Coronary artery (tissue), 2 donors: ENCODE data around the gene TBC1D23.
"Not testable (repeated sequence)": the region's sequence is repeated elsewhere in the genome, so short reads cannot be mapped to it uniquely, and the experiment has no call there.

Source experiments
- DNase-seq: peaks from one replicate; pipeline ENCODE4 v3.0.0-alpha.2; 2017; ENCODE audit warnings: low spot score
- H3K27ac ChIP-seq, 2 donors: fragments of 200-600 bp; sonication (generic); one replicate each; pipeline ENCODE4 v1.5.1; 2016 to 2019
- H3K4me3 ChIP-seq: fragments of 200-600 bp; sonication (generic); 2 replicates; pipeline ENCODE4 v1.5.1; 2016; ENCODE audit warnings: mild to moderate bottlenecking, moderate library complexity
- TF ChIP-seq, protein P1 (sequence below): fragments of 200-600 bp; sonication (generic); IDR thresholded peaks from one replicate; pipeline ENCODE4 v1.5.1; 2019; ENCODE audit warnings: antibody characterized with exemption

Gene TBC1D23

GRCh38 chr3:100339786-100340185 lies 79.0 kb downstream of the TBC1D23 start:
- TF ChIP-seq, protein P1, sequence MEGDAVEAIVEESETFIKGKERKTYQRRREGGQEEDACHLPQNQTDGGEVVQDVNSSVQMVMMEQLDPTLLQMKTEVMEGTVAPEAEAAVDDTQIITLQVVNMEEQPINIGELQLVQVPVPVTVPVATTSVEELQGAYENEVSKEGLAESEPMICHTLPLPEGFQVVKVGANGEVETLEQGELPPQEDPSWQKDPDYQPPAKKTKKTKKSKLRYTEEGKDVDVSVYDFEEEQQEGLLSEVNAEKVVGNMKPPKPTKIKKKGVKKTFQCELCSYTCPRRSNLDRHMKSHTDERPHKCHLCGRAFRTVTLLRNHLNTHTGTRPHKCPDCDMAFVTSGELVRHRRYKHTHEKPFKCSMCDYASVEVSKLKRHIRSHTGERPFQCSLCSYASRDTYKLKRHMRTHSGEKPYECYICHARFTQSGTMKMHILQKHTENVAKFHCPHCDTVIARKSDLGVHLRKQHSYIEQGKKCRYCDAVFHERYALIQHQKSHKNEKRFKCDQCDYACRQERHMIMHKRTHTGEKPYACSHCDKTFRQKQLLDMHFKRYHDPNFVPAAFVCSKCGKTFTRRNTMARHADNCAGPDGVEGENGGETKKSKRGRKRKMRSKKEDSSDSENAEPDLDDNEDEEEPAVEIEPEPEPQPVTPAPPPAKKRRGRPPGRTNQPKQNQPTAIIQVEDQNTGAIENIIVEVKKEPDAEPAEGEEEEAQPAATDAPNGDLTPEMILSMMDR: no peak
- DNase-seq: no peak
- no peak overlapping the region for H3K27ac ChIP-seq
- H3K4me3 ChIP-seq: no peak overlapping the region

DNA sequence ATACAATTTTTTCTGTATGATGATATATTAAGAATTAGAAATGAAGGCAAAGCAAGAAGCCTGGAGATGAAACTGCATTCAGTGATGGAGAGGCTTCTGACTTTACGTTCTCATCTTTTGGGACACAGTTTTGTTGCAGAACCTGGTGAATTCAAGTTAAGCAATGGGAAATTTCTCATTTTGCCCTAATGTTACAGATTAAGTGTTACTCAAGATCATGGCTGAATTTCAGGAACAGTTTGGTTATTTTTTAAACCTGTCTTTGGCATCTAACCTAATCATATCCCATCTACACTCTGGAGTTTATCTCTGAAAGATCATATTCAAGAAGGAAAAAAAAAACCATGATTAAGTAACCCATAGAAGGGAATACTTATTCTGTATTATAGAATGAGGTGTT lies 79.7 kb downstream of the TBC1D23 start:
- Histone ChIP-seq H3K4me3 (no peak overlapping the region), H3K27ac (no peak overlapping the region)
- DNase-seq: no peak
- TF ChIP-seq, protein P1: no peak

DNA sequence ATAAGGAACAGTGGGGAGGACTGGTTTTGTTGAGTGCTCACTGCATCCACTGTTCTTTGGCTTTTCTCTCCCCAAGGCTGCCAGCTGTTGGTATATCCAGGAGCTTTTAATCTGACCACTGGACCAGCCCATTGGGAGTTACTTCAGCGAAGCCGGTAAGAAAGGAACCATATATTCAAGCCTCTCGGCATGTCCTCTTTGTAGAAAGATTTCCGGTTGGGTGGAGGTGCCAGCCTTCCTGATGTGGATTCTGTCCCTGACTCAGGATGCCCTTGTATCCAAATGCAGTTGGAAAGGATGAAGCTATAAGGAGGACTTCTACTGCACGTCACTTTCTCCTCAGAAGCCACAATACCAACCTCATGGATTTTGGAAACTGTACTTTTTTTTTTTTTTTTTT lies 87.9 kb downstream of the TBC1D23 start:
- no peak for DNase-seq
- H3K27ac ChIP-seq: no peak overlapping the region
- no peak overlapping the region for H3K4me3 ChIP-seq
- TF ChIP-seq, protein P1: no peak

- H3K4me3 ChIP-seq, H3K27ac ChIP-seq, DNase-seq: not testable (repeated sequence)
These were observed 91.0 kb downstream of the TBC1D23 start for GRCh38 chr3:100351770-100352169.

DNA sequence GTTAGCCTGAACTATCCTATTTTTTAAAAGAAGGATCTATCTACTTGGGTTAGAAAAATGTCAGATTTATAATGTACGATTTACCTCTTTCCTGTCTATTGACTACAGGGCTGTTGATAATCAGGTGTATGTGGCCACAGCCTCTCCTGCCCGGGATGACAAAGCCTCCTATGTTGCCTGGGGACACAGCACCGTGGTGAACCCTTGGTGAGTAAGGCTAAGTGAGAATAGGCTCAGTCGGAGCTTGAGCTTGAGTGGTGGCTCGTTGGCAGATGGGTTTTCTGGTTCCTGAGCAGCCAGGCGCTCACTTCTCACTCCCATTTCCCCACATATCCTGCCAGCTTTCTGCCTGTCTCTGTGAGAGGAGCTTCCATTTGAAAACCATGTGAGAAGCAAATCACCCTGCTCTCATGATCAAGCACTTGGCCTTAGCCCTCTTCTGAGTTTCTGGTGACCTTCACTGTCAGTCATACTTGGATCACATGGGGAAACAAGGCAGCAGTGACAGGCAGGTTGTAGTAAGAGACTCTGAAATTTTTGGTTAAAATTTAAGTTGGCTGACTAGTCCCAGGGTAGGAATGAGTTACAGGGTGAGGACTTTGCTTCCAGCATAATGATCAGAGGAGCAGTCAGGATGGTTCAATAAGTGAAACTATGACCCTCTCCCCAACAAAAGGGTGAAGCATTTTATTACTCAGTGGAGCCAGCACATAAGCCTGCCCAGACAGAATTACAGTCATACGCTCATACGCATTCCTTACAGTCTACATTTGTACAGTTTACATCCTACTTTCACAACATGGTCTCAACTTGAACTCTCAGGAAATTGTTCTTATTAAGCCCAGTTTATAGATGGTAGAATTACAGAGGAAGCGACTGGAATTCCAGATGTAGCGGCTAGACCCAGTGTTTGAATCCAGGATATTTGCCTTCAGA lies 91.8 kb downstream of the TBC1D23 start:
- DNase-seq: no peak
- no peak overlapping the region for H3K4me3 ChIP-seq
- no peak overlapping the region for H3K27ac ChIP-seq
- TF ChIP-seq, protein P1: no peak

GRCh38 chr3:100354850-100355249 lies 94.1 kb downstream of the TBC1D23 start:
- DNase-seq: no peak
- no peak overlapping the region for H3K27ac ChIP-seq
- no peak overlapping the region for H3K4me3 ChIP-seq
- TF ChIP-seq, protein P1: no peak

- DNase-seq: no peak
- Histone ChIP-seq H3K27ac (no peak overlapping the region), H3K4me3 (no peak overlapping the region)
- TF ChIP-seq, protein P1: no peak
These were observed 97.6 kb downstream of the TBC1D23 start for GRCh38 chr3:100358413-100358812.
